HEK293 (cell line): ENCODE measurements around the gene TBC1D13.

Experiments used
- CTCF ChIA-PET: fragments of 350-600 bp; formaldehyde crosslinking; extraction: SDS; loops from one replicate; lab custom pipeline; 2021; ENCODE audit warnings: antibody characterized with exemption; lab: Yijun Ruan, JAX
- POLR2A ChIA-PET: fragments of 300-600 bp; formaldehyde crosslinking; extraction: SDS; loops from one replicate; lab custom pipeline; 2020; ENCODE audit warnings: antibody characterized with exemption, inconsistent platforms; lab: Yijun Ruan, JAX
- H3K27ac ChIP-seq: fragments of 200-500 bp; sonication (Bioruptor generic); 2 replicates; pipeline ENCODE4 v1.5.1; 2014; ENCODE audit warnings: low read depth, low read length, control low read depth, inconsistent platforms; ENCODE audit errors: extremely low read depth
- H3K36me3 ChIP-seq, 2 experiments: fragments of 200-500 bp in 1 of 2; sonication (Bioruptor generic) in 1 of 2; 1 replicate in 1 of 2; 2 replicates in 1 of 2; pipeline ENCODE4 v1.5.1; 2014 to 2017; ENCODE audit warnings: inconsistent platforms in 2 of 2, low read length in 2 of 2; ENCODE audit not compliant: control insufficient read depth in 2 of 2, insufficient read depth in 1 of 2
- H3K4me1 ChIP-seq: fragments of 200-500 bp; sonication (Bioruptor generic); 2 replicates; pipeline ENCODE4 v1.5.1; 2014; ENCODE audit warnings: mild to moderate bottlenecking, low read length, inconsistent platforms; ENCODE audit not compliant: control insufficient read depth, insufficient read depth
- H3K4me3 ChIP-seq: 2 replicates; pipeline ENCODE4 v1.5.1; 2011; ENCODE audit warnings: low read depth, mild to moderate bottlenecking, control low read depth, low read length, moderate library complexity
- H3K9me3 ChIP-seq: fragments of 200-500 bp; sonication (Bioruptor generic); 2 replicates; pipeline ENCODE4 v1.5.1; 2014; ENCODE audit warnings: low read depth, low read length, inconsistent platforms; ENCODE audit not compliant: control insufficient read depth, insufficient read depth
- BCL11A ChIP-seq: fragments of 450-650 bp; formaldehyde crosslinking; IDR thresholded peaks from 2 replicates; pipeline ENCODE4 v1.5.1; 2016; ENCODE audit warnings: low read depth, missing biosample characterization, missing genetic modification characterization
- KLF1 ChIP-seq: fragments of 450-650 bp; formaldehyde crosslinking; IDR thresholded peaks from 2 replicates; pipeline ENCODE4 v1.5.1; 2016; ENCODE audit warnings: missing biosample characterization, missing genetic modification characterization
- KLF8 ChIP-seq: fragments of 450-650 bp; formaldehyde crosslinking; IDR thresholded peaks from 2 replicates; pipeline ENCODE4 v1.5.1; 2016; ENCODE audit warnings: missing biosample characterization, missing genetic modification characterization
- TCF7L2 ChIP-seq: IDR thresholded peaks from 2 replicates; pipeline ENCODE4 v1.6.1; 2011; ENCODE audit warnings: low read depth, mild to moderate bottlenecking, inconsistent platforms, low read length, moderate library complexity, borderline replicate concordance
- TRIM28 ChIP-seq: IDR thresholded peaks from 2 replicates; pipeline ENCODE4 v1.6.1; 2011; ENCODE audit warnings: low read length, control low read depth, borderline replicate concordance
- YY1 ChIP-seq: fragments of 450-650 bp; formaldehyde crosslinking; IDR thresholded peaks from 2 replicates; pipeline ENCODE4 v1.5.1; 2018; ENCODE audit warnings: missing biosample characterization, missing genetic modification characterization
- ZBTB21 ChIP-seq: fragments of 450-650 bp; formaldehyde crosslinking; IDR thresholded peaks from 2 replicates; pipeline ENCODE4 v1.5.1; 2017; ENCODE audit warnings: missing biosample characterization, missing genetic modification characterization
- ZBTB7A ChIP-seq: fragments of 450-650 bp; formaldehyde crosslinking; IDR thresholded peaks from 2 replicates; pipeline ENCODE4 v1.5.1; 2016; ENCODE audit warnings: low read depth, missing biosample characterization, missing genetic modification characterization
- ZBTB8A ChIP-seq: fragments of 450-650 bp; formaldehyde crosslinking; IDR thresholded peaks from 2 replicates; pipeline ENCODE4 v1.5.1; 2016; ENCODE audit warnings: missing biosample characterization, missing genetic modification characterization
- ZIC2 ChIP-seq: fragments of 450-650 bp; formaldehyde crosslinking; IDR thresholded peaks from 2 replicates; pipeline ENCODE4 v1.5.1; 2016; ENCODE audit warnings: missing biosample characterization, missing genetic modification characterization
- ZNF155 ChIP-seq: fragments of 450-650 bp; formaldehyde crosslinking; IDR thresholded peaks from 2 replicates; pipeline ENCODE4 v1.5.1; 2016; ENCODE audit warnings: missing biosample characterization, missing genetic modification characterization
- ZNF174 ChIP-seq: fragments of 450-650 bp; formaldehyde crosslinking; IDR thresholded peaks from 2 replicates; pipeline ENCODE4 v1.5.0; 2017; ENCODE audit warnings: missing biosample characterization, mild to moderate bottlenecking, missing genetic modification characterization
- ZNF211 ChIP-seq: fragments of 450-650 bp; formaldehyde crosslinking; IDR thresholded peaks from 2 replicates; pipeline ENCODE4 v1.5.1; 2016; ENCODE audit warnings: low read depth, missing biosample characterization, missing genetic modification characterization
- ZNF221 ChIP-seq: fragments of 450-650 bp; formaldehyde crosslinking; IDR thresholded peaks from 2 replicates; pipeline ENCODE4 v1.5.1; 2017; ENCODE audit warnings: missing biosample characterization, missing genetic modification characterization, borderline replicate concordance
- ZNF394 ChIP-seq: fragments of 450-650 bp; formaldehyde crosslinking; IDR thresholded peaks from 2 replicates; pipeline ENCODE4 v1.5.1; 2016; ENCODE audit warnings: missing biosample characterization, missing genetic modification characterization, mild to moderate bottlenecking, moderate library complexity, borderline replicate concordance
- ZNF404 ChIP-seq: fragments of 450-650 bp; formaldehyde crosslinking; IDR thresholded peaks from 2 replicates; pipeline ENCODE4 v1.5.1; 2017; ENCODE audit warnings: missing biosample characterization, missing genetic modification characterization
- ZNF529 ChIP-seq: fragments of 450-650 bp; formaldehyde crosslinking; IDR thresholded peaks from 2 replicates; pipeline ENCODE4 v1.5.1; 2017; ENCODE audit warnings: missing genetic modification characterization, missing biosample characterization; ENCODE audit not compliant: insufficient replicate concordance
- ZNF544 ChIP-seq: fragments of 450-650 bp; formaldehyde crosslinking; IDR thresholded peaks from 2 replicates; pipeline ENCODE4 v1.5.0; 2017; ENCODE audit warnings: missing biosample characterization, missing genetic modification characterization
- ZNF549 ChIP-seq: fragments of 450-650 bp; IDR thresholded peaks from 2 replicates; pipeline ENCODE4 v1.5.1; 2018; ENCODE audit warnings: missing biosample characterization, missing genetic modification characterization, mild to moderate bottlenecking, inconsistent platforms, moderate library complexity
- ZNF610 ChIP-seq: fragments of 450-650 bp; formaldehyde crosslinking; IDR thresholded peaks from 2 replicates; pipeline ENCODE4 v1.5.1; 2016; ENCODE audit warnings: missing biosample characterization, missing genetic modification characterization, borderline replicate concordance
- ZNF624 ChIP-seq: fragments of 450-650 bp; formaldehyde crosslinking; IDR thresholded peaks from 2 replicates; pipeline ENCODE4 v1.5.1; 2017; ENCODE audit warnings: missing biosample characterization, missing genetic modification characterization
- ZNF629 ChIP-seq: fragments of 450-650 bp; formaldehyde crosslinking; IDR thresholded peaks from 2 replicates; pipeline ENCODE4 v1.5.1; 2017; ENCODE audit warnings: missing biosample characterization, missing genetic modification characterization
- ZNF658 ChIP-seq: fragments of 450-650 bp; formaldehyde crosslinking; IDR thresholded peaks from 2 replicates; pipeline ENCODE4; 2016; ENCODE audit warnings: missing biosample characterization, missing genetic modification characterization
- ZNF664 ChIP-seq: fragments of 450-650 bp; formaldehyde crosslinking; IDR thresholded peaks from 2 replicates; pipeline ENCODE4 v1.5.1; 2016; ENCODE audit warnings: missing biosample characterization, missing genetic modification characterization
- ZNF670 ChIP-seq: fragments of 450-650 bp; formaldehyde crosslinking; IDR thresholded peaks from 2 replicates; pipeline ENCODE4 v1.5.1; 2016; ENCODE audit warnings: missing biosample characterization, missing genetic modification characterization, low read depth
- ZNF677 ChIP-seq: fragments of 450-650 bp; IDR thresholded peaks from 2 replicates; pipeline ENCODE4 v1.5.0; 2018; ENCODE audit warnings: missing biosample characterization, mild to moderate bottlenecking, missing genetic modification characterization, moderate library complexity
- ZNF792 ChIP-seq: fragments of 450-650 bp; formaldehyde crosslinking; IDR thresholded peaks from 2 replicates; pipeline ENCODE4 v1.5.1; 2016; ENCODE audit warnings: missing biosample characterization, missing genetic modification characterization
- TF ChIP-seq, protein P1 (sequence below): fragments of 450-650 bp; formaldehyde crosslinking; optimal IDR thresholded peaks from 2 replicates; pipeline ENCODE3; 2016; ENCODE audit warnings: missing biosample characterization, mild to moderate bottlenecking, missing genetic modification characterization
- TF ChIP-seq, protein P2 (sequence below): fragments of 450-650 bp; formaldehyde crosslinking; IDR thresholded peaks from 2 replicates; pipeline ENCODE4 v1.5.1; 2017; ENCODE audit warnings: missing biosample characterization, missing genetic modification characterization
- TF ChIP-seq, protein P3 (sequence below): fragments of 450-650 bp; formaldehyde crosslinking; IDR thresholded peaks from 2 replicates; pipeline ENCODE4 v1.5.1; 2017; ENCODE audit warnings: missing biosample characterization, missing genetic modification characterization
- TF ChIP-seq, protein P4 (sequence below): fragments of 450-650 bp; formaldehyde crosslinking; IDR thresholded peaks from 2 replicates; pipeline ENCODE4 v1.5.1; 2016; ENCODE audit warnings: missing biosample characterization, missing genetic modification characterization, low read depth

TBC1D13 gene

DNA sequence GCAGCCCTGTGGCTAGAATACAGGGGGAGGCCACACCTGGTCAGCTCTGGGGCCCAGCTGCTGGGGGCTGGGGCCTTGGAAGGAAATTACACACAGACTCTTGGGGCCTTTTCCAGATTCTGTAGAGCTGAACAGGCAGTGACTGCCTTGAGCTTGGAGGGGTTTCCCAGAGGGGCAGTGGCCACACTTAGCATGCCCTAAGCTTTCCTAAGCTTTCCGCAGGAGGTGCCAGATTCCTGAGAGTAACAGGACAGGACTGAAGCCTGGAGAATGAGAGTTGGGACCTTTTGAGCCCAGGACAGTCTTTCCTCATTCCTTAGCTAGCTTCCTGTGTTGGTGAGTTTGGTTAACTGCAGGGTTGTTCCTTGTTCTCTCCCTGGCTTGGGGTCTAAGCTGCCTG lies 1.4 kb downstream of the TBC1D13 start:
- Histone ChIP-seq H3K27ac (no peak overlapping the region), H3K36me3 (peaks cover 4 to 45% of the 10 kb centered on the region in 2 experiments), H3K4me3 (peak overlapping the region; percentile 74; the same call in 1 of the 2 replicates), H3K4me1 (no peaks in the 10 kb centered on the region), H3K9me3 (no peaks in the 10 kb centered on the region)
- TF ChIP-seq ZBTB7A (tag by site-specific recombination) (no peak), ZNF155 (tag by site-specific recombination) (no peak), ZNF221 (tag by site-specific recombination) (no peak), TCF7L2 (no peak), ZNF792 (tag by site-specific recombination) (no peak), ZIC2 (no peak), ZNF544 (no peak), BCL11A (tag by site-specific recombination) (no peak), ZNF629 (tag by site-specific recombination) (no peak), ZNF610 (no peak), KLF1 (no peak), ZNF658 (tag by site-specific recombination) (no peak), ZNF664 (tag by site-specific recombination) (no peak), ZBTB21 (tag by site-specific recombination) (no peak), ZNF677 (tag by site-specific recombination) (no peak), ZNF549 (tag by site-specific recombination) (no peak)
- TF ChIP-seq, protein P1, sequence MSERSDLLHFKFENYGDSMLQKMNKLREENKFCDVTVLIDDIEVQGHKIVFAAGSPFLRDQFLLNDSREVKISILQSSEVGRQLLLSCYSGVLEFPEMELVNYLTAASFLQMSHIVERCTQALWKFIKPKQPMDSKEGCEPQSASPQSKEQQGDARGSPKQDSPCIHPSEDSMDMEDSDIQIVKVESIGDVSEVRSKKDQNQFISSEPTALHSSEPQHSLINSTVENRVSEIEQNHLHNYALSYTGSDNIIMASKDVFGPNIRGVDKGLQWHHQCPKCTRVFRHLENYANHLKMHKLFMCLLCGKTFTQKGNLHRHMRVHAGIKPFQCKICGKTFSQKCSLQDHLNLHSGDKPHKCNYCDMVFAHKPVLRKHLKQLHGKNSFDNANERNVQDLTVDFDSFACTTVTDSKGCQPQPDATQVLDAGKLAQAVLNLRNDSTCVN, result no peak
- TF ChIP-seq, protein P2, sequence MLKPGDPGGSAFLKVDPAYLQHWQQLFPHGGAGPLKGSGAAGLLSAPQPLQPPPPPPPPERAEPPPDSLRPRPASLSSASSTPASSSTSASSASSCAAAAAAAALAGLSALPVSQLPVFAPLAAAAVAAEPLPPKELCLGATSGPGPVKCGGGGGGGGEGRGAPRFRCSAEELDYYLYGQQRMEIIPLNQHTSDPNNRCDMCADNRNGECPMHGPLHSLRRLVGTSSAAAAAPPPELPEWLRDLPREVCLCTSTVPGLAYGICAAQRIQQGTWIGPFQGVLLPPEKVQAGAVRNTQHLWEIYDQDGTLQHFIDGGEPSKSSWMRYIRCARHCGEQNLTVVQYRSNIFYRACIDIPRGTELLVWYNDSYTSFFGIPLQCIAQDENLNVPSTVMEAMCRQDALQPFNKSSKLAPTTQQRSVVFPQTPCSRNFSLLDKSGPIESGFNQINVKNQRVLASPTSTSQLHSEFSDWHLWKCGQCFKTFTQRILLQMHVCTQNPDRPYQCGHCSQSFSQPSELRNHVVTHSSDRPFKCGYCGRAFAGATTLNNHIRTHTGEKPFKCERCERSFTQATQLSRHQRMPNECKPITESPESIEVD, result no peak
- ChIA-PET CTCF (interaction anchor here (0.6 to 1.2 kb wide), 6 partner anchors 16 to 1468 kb away, joined by 3 to 7 read pairs (median 4); partner anchors contain the start of genes ENDOG and ZER1), POLR2A (interaction anchor here (0.6 to 2.0 kb wide), 5 partner anchors 17 to 133 kb away, joined by 3 to 10 read pairs (median 3); partner anchors contain the start of genes ENDOG and PKN3)

DNA sequence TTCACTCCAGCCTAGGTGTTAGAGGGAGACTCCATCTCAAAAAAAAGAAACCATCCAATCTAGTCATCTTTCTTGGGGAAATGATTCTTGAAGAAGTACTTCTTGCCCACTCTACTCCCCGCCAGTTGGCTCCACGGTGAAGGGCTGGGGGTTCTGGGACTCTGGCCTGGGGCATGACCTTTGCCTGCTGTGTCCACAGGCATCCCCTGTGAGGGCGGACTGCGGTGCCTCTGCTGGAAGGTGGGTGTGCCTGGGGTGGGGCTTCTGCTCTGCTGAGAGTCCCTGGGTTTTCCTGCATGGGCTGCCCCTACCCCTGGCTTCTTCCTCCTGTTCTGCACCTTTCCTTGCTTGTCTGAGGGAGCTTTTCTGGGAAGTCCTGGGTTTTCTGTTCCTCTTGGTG lies 3.5 kb downstream of the TBC1D13 start:
- Histone ChIP-seq H3K36me3 (peaks cover 4 to 60% of the 10 kb centered on the region in 2 experiments), H3K4me1 (no peaks in the 10 kb centered on the region), H3K9me3 (no peaks in the 10 kb centered on the region), H3K27ac (no peak overlapping the region), H3K4me3 (no peak overlapping the region)
- ChIA-PET POLR2A (interaction anchor here (0.6 kb wide), 1 partner anchor 146 kb away, joined by 3 read pairs; no protein-coding TSS in a partner anchor), CTCF (interaction anchor here (1.0 kb wide), 1 partner anchor 22 kb away, joined by 4 read pairs; no protein-coding TSS in a partner anchor)
- TF ChIP-seq ZNF664 (tag by site-specific recombination) (no peak), YY1 (tag by site-specific recombination) (no peak), ZBTB8A (tag by site-specific recombination) (no peak), ZNF211 (no peak), KLF8 (tag by site-specific recombination) (no peak), ZNF404 (no peak), ZNF529 (tag by site-specific recombination) (no peak), TRIM28 (no peak), ZNF174 (tag by site-specific recombination) (no peak), ZNF394 (tag by site-specific recombination) (no peak), ZNF624 (tag by site-specific recombination) (no peak), KLF1 (no peak), ZNF670 (tag by site-specific recombination) (no peak)
- TF ChIP-seq, protein P3, sequence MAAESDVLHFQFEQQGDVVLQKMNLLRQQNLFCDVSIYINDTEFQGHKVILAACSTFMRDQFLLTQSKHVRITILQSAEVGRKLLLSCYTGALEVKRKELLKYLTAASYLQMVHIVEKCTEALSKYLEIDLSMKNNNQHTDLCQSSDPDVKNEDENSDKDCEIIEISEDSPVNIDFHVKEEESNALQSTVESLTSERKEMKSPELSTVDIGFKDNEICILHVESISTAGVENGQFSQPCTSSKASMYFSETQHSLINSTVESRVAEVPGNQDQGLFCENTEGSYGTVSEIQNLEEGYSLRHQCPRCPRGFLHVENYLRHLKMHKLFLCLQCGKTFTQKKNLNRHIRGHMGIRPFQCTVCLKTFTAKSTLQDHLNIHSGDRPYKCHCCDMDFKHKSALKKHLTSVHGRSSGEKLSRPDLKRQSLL (tag by site-specific recombination), result no peak
- TF ChIP-seq, protein P4, sequence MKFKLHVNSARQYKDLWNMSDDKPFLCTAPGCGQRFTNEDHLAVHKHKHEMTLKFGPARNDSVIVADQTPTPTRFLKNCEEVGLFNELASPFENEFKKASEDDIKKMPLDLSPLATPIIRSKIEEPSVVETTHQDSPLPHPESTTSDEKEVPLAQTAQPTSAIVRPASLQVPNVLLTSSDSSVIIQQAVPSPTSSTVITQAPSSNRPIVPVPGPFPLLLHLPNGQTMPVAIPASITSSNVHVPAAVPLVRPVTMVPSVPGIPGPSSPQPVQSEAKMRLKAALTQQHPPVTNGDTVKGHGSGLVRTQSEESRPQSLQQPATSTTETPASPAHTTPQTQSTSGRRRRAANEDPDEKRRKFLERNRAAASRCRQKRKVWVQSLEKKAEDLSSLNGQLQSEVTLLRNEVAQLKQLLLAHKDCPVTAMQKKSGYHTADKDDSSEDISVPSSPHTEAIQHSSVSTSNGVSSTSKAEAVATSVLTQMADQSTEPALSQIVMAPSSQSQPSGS (tag by site-specific recombination), result no peak
